ENCODE measurements around the gene NCAN.

NCAN gene

GRCh38 chr19:19211499-19212420 lies at the start of gene NCAN:
TSS of gene NCAN (plus strand) at chr19:19211958. CDS start at chr19:19216954, 4,996 bp downstream.
- TF ChIP-seq, protein P1, sequence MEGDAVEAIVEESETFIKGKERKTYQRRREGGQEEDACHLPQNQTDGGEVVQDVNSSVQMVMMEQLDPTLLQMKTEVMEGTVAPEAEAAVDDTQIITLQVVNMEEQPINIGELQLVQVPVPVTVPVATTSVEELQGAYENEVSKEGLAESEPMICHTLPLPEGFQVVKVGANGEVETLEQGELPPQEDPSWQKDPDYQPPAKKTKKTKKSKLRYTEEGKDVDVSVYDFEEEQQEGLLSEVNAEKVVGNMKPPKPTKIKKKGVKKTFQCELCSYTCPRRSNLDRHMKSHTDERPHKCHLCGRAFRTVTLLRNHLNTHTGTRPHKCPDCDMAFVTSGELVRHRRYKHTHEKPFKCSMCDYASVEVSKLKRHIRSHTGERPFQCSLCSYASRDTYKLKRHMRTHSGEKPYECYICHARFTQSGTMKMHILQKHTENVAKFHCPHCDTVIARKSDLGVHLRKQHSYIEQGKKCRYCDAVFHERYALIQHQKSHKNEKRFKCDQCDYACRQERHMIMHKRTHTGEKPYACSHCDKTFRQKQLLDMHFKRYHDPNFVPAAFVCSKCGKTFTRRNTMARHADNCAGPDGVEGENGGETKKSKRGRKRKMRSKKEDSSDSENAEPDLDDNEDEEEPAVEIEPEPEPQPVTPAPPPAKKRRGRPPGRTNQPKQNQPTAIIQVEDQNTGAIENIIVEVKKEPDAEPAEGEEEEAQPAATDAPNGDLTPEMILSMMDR (IDR thresholded peaks at IDR 0.05; ENCODE audit: low read depth, low read length) = no peak
- no peak within 1 kb of the TSS for H3K4me3 ChIP-seq (ENCODE audit: low read depth, low read length)
- no peak for DNase-seq (ENCODE audit: low read depth, low spot score)
- in situ Hi-C loops (cut with HindIII; ENCODE audit: low sequenced_read_pairs) = no loop called here

DNA sequence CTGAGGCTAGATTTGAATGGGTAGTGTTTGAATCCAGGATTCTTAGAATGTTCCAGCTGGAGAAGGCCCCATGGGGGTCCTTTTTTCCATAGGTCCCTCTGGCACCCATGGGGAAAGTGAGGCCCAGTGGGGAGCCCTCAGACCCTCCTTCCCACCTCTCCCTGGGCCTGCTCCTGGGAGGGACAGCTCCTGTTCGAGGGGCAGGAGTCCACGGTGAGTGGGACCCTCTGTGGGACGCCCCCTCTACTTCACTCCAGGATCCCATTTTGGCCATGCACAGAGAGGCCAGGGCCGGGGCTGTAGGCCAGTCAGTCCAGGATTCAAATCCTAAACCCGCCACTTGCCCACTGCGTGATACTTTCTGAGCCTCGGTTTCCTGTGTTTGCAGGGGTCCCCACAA lies 49.3 kb upstream of the NCAN start:
- in situ Hi-C loops (cut with HindIII; ENCODE audit: low sequenced_read_pairs) = no loop called here
- no peak overlapping the region for H3K4me3 ChIP-seq (ENCODE audit: low read depth, low read length)
- TF ChIP-seq, protein P1 (IDR thresholded peaks at IDR 0.05; ENCODE audit: low read depth, low read length) = no peak
- DNase-seq (ENCODE audit: low read depth, low spot score) = no peak

- H3K4me3 ChIP-seq (ENCODE audit: low read depth, low read length) = no peak overlapping the region
- in situ Hi-C loops (cut with HindIII; ENCODE audit: low sequenced_read_pairs) = no loop called here
- TF ChIP-seq, protein P1 (IDR thresholded peaks at IDR 0.05; ENCODE audit: low read depth, low read length) = no peak
- no peak for DNase-seq (ENCODE audit: low read depth, low spot score)
Measured at GRCh38 chr19:19165396-19165795, 46.4 kb upstream of the NCAN start.

- in situ Hi-C loops (cut with HindIII; ENCODE audit: low sequenced_read_pairs) = no loop called here
- H3K4me3 ChIP-seq (ENCODE audit: low read depth, low read length) = no peak overlapping the region
- no peak for DNase-seq (ENCODE audit: low read depth, low spot score)
- TF ChIP-seq, protein P1 (IDR thresholded peaks at IDR 0.05; ENCODE audit: low read depth, low read length) = no peak
Measured at GRCh38 chr19:19167612-19168011, 44.1 kb upstream of the NCAN start.

- in situ Hi-C loops (cut with HindIII; ENCODE audit: low sequenced_read_pairs) = no loop called here
- no peak overlapping the region for H3K4me3 ChIP-seq (ENCODE audit: low read depth, low read length)
Measured at GRCh38 chr19:19169236-19170052, 42.3 kb upstream of the NCAN start.

More at GRCh38 chr19:19169236-19170052, 42.3 kb upstream of the NCAN start:
- TF ChIP-seq, protein P1 (IDR thresholded peaks at IDR 0.05; ENCODE audit: low read depth, low read length) = no peak
- no peak for DNase-seq (ENCODE audit: low read depth, low spot score)
